CD8-positive, alpha-beta memory T cell (primary cell): ENCODE measurements around the gene RHBDF2. TPM values are rescaled to one million over a fixed set of nuclear protein-coding genes. Genes with fewer than 3 reads are reported as not detected.

Source experiments
- CTCF ChIA-PET: fragments of 350-600 bp; sonication (Branson Sonifier 250); formaldehyde crosslinking; loops from one replicate; lab custom pipeline; 2021; ENCODE audit warnings: antibody characterized with exemption; lab: Charles Lee
- POLR2A ChIA-PET: fragments of 350-600 bp; sonication (Branson Sonifier 250); formaldehyde crosslinking; loops from one replicate; lab custom pipeline; 2021; ENCODE audit warnings: antibody characterized with exemption; lab: Charles Lee
- DNase-seq, 5 donors: peaks; one replicate each; pipeline versions ENCODE4 v3.0.0 to v3.0.0-alpha.2; 2020 to 2022; ENCODE audit warnings: mixed read lengths in 1 of 5
- H3K27ac ChIP-seq: one replicate; pipeline ENCODE4 v1.7.0; 2013; ENCODE audit warnings: low read depth, mild to moderate bottlenecking, low read length, moderate library complexity
- H3K27me3 ChIP-seq: 2 replicates; pipeline ENCODE4 v1.7.0; 2013; ENCODE audit warnings: low read length, mild to moderate bottlenecking; ENCODE audit not compliant: insufficient read depth, poor library complexity, severe bottlenecking
- H3K36me3 ChIP-seq: 2 replicates; pipeline ENCODE4 v1.7.0; 2013; ENCODE audit warnings: mild to moderate bottlenecking, low read length, moderate library complexity; ENCODE audit not compliant: insufficient read depth
- H3K4me1 ChIP-seq: 2 replicates; pipeline ENCODE4 v1.7.0; 2013; ENCODE audit warnings: mild to moderate bottlenecking, low read length, moderate library complexity; ENCODE audit not compliant: insufficient read depth
- H3K4me3 ChIP-seq: 2 replicates; pipeline ENCODE4 v1.7.0; 2013; ENCODE audit warnings: mild to moderate bottlenecking, low read length
- H3K9me3 ChIP-seq: 2 replicates; pipeline ENCODE4 v1.7.0; 2013; ENCODE audit warnings: mild to moderate bottlenecking, low read length
- H3K27ac Mint-ChIP-seq, 8 donors: one replicate each; pipeline ENCODE4 v1.8.0; 2020 to 2021; ENCODE audit warnings: mixed read lengths in 8 of 8, mild to moderate bottlenecking in 6 of 8, inconsistent platforms in 3 of 8, moderate library complexity in 3 of 8
- H3K27me3 Mint-ChIP-seq, 2 donors: one replicate each; pipeline ENCODE4 v1.8.0; 2020 to 2021; ENCODE audit warnings: mixed read lengths in 2 of 2, mild to moderate bottlenecking in 1 of 2, moderate library complexity in 1 of 2
- H3K36me3 Mint-ChIP-seq, 3 donors: one replicate each; pipeline ENCODE4 v1.8.0; 2020 to 2021; ENCODE audit warnings: mixed read lengths in 3 of 3, inconsistent platforms in 1 of 3, mild to moderate bottlenecking in 1 of 3
- H3K4me1 Mint-ChIP-seq, 3 donors: one replicate each; pipeline ENCODE4 v1.8.0; 2020 to 2021; ENCODE audit warnings: mixed read lengths in 3 of 3, inconsistent platforms in 1 of 3, mild to moderate bottlenecking in 1 of 3
- H3K4me3 Mint-ChIP-seq, 7 donors: one replicate each; pipeline ENCODE4 v1.8.0; 2020 to 2021; ENCODE audit warnings: mixed read lengths in 7 of 7, mild to moderate bottlenecking in 6 of 7, moderate library complexity in 4 of 7, inconsistent platforms in 2 of 7
- H3K9me3 Mint-ChIP-seq, 5 donors: one replicate each; pipeline ENCODE4 v1.8.0; 2020 to 2022; ENCODE audit warnings: mixed read lengths in 5 of 5, mild to moderate bottlenecking in 3 of 5, moderate library complexity in 2 of 5, inconsistent platforms in 1 of 5
- polyA plus RNA-seq: library from polyadenylated mRNA; unstranded; fragments of 300-500 nt; fragmentation: Illumina TruSeq; gene quantifications from one replicate; pipeline ENCODE4 v1.2.3, GENCODE V29; 2021
- total RNA-seq, 2 experiments: library from RNA; stranded (reverse); gene quantifications; one replicate each; pipeline ENCODE4 v1.2.3, GENCODE V29; 2021

RHBDF2 gene
- total and polyA plus RNA-seq, 3 experiments from 2014 or later: 38.2 to 42.5 (median 38.4) TPM

GRCh38 chr17:76444518-76445311 is 56.5 kb downstream of the RHBDF2 start:
- Histone ChIP-seq H3K36me3 (no peaks in the 10 kb centered on the region), H3K9me3 (no peaks in the 10 kb centered on the region), H3K27me3 (no peaks in the 10 kb centered on the region), H3K27ac (no peak overlapping the region), H3K4me1 (peaks cover 32% of the 10 kb centered on the region), H3K4me3 (no peak overlapping the region)
- no peaks in the 10 kb centered on the region for H3K27me3 Mint-ChIP-seq
- peaks cover 54 to 84% (median 78%) of the 10 kb centered on the region in 3 donors for H3K4me1 Mint-ChIP-seq
- H3K4me3 Mint-ChIP-seq: no peak overlapping the region
- H3K36me3 Mint-ChIP-seq: peaks cover 0 to 15% (median 7%) of the 10 kb centered on the region in 3 donors
- H3K27ac Mint-ChIP-seq: no peak overlapping the region
- CTCF ChIA-PET: interaction anchor here (1.0 to 1.4 kb wide), 2 partner anchors 22 to 237 kb away, joined by 3 to 4 read pairs; no protein-coding TSS in a partner anchor
- POLR2A ChIA-PET: no interaction called here
- no peak for DNase-seq
- H3K9me3 Mint-ChIP-seq: no peaks in the 10 kb centered on the region

DNA sequence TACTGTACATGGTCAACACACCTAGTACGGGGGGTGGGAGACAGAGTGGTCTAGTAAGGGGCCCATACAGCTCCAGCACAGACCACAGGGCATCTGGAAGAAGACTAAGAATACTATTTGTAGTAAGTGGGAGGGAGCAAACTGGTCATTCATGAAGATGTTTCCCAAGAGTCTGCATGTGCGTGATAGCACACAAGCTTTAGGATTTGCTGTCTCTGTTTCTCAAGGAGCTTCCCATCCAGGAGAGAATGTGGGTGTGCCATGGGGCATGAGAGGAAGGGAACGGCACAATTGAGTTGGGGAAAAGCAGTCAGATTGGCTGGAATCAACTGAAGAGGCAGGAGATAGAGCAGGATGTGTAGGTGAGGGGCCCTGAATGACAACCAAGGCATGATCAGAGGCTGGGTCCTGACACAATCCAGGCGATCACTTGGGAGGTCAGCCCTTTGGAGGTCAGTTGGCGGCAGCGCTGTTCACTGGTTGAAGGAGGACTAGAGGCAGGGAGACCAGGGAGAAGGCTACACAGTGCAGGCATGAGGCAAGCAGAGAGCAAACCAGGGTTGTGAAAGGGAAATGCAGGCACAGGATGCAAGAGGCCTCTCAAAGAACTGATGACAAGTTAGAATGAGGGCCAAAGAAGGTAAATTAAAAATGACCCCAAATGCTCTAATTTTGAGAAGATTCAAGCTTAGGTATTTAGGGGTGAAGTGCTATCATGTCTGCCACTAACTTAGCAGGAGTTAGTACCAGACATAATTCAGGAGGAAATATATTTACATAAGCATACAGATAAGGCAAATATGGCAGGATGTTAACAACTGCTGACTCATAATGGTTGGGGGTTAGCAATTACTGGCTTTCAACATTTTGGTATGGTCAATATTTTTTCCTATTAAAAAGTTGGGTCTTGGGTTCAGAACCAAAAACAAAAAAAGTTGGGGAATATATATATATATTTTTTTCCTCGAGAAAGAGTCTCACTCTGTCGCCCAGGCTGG is 58.6 kb downstream of the RHBDF2 start:
- POLR2A ChIA-PET: no interaction called here

DNA sequence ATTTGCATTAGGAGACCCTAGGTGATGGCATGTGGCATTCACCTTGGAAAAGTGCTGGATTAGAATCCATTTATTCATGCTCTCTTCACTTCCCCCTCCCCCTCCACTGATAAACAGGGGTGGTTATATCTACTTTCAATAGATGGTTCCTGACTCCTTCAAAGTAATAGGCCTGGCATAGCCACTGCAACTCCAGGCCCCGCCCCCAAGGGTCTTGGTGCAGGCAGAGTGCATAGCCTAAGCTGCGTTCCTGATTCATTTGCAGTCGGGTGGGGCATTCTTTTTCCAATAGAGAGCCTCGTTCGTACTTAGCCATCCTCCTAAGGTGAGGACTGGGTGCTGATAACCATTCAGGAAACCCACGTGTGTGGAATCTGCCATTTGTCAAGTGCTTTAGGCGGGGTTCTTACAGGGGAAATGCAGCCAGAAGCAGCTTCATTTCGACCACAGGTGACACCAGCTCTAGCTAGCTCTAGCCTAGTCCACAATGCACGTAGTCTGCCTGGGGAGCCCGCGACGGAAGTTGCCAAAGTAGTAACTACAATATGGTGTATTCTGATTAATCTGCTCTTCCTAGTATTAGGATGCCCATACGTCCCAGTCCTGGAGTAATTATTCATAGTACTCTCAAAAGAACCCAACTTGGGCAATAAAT is 59.4 kb downstream of the RHBDF2 start:
- Mint-ChIP-seq H3K27ac (peak overlapping the region in 2 of 8 donors; percentile 9 to 66), H3K9me3 (no peaks in the 10 kb centered on the region), H3K4me3 (no peak overlapping the region), H3K36me3 (peaks cover 0 to 20% (median 3%) of the 10 kb centered on the region in 3 donors), H3K27me3 (no peaks in the 10 kb centered on the region), H3K4me1 (peaks cover 51 to 78% (median 76%) of the 10 kb centered on the region in 3 donors)
- Histone ChIP-seq H3K4me1 (peaks cover 27% of the 10 kb centered on the region), H3K4me3 (no peak overlapping the region), H3K27me3 (no peaks in the 10 kb centered on the region), H3K27ac (no peak overlapping the region), H3K9me3 (no peaks in the 10 kb centered on the region), H3K36me3 (no peaks in the 10 kb centered on the region)
- DNase-seq: no peak
- ChIA-PET POLR2A (no interaction called here), CTCF (no interaction called here)

More for the DNA sequence above, 58.6 kb downstream of the RHBDF2 start:
- Mint-ChIP-seq H3K4me3 (peak overlapping the region in 1 of 7 donors; percentile 59), H3K27me3 (no peaks in the 10 kb centered on the region), H3K36me3 (peaks cover 0 to 18% (median 4%) of the 10 kb centered on the region in 3 donors), H3K27ac (peak overlapping the region in 5 of 8 donors; percentile 9 to 86 (median 47)), H3K9me3 (no peaks in the 10 kb centered on the region), H3K4me1 (peaks cover 54 to 86% (median 83%) of the 10 kb centered on the region in 3 donors)
- no peak for DNase-seq
- CTCF ChIA-PET: interaction anchor here (1.0 to 1.3 kb wide), 2 partner anchors 11 to 34 kb away, joined by 3 to 4 read pairs; no protein-coding TSS in a partner anchor
- no peaks in the 10 kb centered on the region for H3K27me3 ChIP-seq
- no peaks in the 10 kb centered on the region for H3K9me3 ChIP-seq
- no peak overlapping the region for H3K27ac ChIP-seq
- H3K4me1 ChIP-seq: peaks cover 31% of the 10 kb centered on the region
- H3K4me3 ChIP-seq: no peak overlapping the region
- no peaks in the 10 kb centered on the region for H3K36me3 ChIP-seq

DNA sequence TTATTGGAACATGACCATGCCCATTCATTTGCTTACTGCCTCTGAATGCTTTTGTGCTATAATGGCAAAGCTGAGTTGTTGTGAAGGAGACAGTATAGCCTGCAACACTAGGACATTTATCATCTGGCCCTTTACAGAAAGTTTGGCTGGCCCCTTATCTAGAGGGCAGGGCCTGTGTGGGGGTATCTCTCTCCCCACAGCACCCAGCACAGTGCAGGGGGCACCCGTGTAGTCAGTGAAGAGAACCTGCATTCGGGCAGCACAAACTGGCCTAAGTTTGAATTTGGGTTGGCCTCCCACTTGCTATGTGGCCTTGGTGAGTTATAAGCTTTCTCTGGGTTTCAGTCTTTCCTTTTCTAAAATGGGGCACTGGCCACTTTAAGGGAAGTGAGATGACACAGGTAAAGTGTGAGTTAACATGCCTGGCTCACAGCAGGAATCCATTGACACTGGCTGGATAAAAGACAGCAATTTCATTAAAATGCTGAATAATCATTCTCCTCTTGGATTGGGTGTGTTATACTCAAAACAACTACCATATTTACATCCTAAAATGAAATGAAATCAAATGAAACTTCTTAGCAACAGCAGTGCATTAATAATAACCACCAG is 60.4 kb downstream of the RHBDF2 start:
- H3K27ac ChIP-seq: no peak overlapping the region

GRCh38 chr17:76439314-76439928 is 61.8 kb downstream of the RHBDF2 start:
- Histone ChIP-seq H3K27me3 (no peaks in the 10 kb centered on the region), H3K36me3 (no peaks in the 10 kb centered on the region), H3K9me3 (no peaks in the 10 kb centered on the region), H3K27ac (no peak overlapping the region), H3K4me1 (peaks cover 22% of the 10 kb centered on the region), H3K4me3 (no peak overlapping the region)
- peak overlapping the region in 3 of 8 donors; percentile 13 to 47 (median 19) for H3K27ac Mint-ChIP-seq
- no peaks in the 10 kb centered on the region for H3K9me3 Mint-ChIP-seq
- ChIA-PET POLR2A (no interaction called here), CTCF (interaction anchor here (1.3 to 1.5 kb wide), 2 partner anchors 14 to 184 kb away, joined by 4 read pairs; partner anchors contain the start of gene UBE2O)
- H3K36me3 Mint-ChIP-seq: peaks cover 0 to 21% (median 1%) of the 10 kb centered on the region in 3 donors
- H3K27me3 Mint-ChIP-seq: no peaks in the 10 kb centered on the region
- H3K4me3 Mint-ChIP-seq: no peak overlapping the region
- peaks cover 41 to 71% (median 68%) of the 10 kb centered on the region in 3 donors for H3K4me1 Mint-ChIP-seq
- DNase-seq: no peak

More for the DNA sequence above, 60.4 kb downstream of the RHBDF2 start:
- peaks cover 22% of the 10 kb centered on the region for H3K4me1 ChIP-seq
- H3K9me3 ChIP-seq: no peaks in the 10 kb centered on the region
- H3K27me3 ChIP-seq: no peaks in the 10 kb centered on the region
- peak overlapping the region in 2 of 8 donors; percentile 12 to 57 for H3K27ac Mint-ChIP-seq
- H3K4me3 Mint-ChIP-seq: no peak overlapping the region
- no peak overlapping the region for H3K4me3 ChIP-seq
- no peaks in the 10 kb centered on the region for H3K9me3 Mint-ChIP-seq
- H3K4me1 Mint-ChIP-seq: peaks cover 52 to 76% (median 73%) of the 10 kb centered on the region in 3 donors
- ChIA-PET POLR2A (no interaction called here), CTCF (no interaction called here)
- H3K36me3 ChIP-seq: no peaks in the 10 kb centered on the region
- peaks cover 0 to 21% (median 3%) of the 10 kb centered on the region in 3 donors for H3K36me3 Mint-ChIP-seq
- no peak for DNase-seq
- no peaks in the 10 kb centered on the region for H3K27me3 Mint-ChIP-seq

DNA sequence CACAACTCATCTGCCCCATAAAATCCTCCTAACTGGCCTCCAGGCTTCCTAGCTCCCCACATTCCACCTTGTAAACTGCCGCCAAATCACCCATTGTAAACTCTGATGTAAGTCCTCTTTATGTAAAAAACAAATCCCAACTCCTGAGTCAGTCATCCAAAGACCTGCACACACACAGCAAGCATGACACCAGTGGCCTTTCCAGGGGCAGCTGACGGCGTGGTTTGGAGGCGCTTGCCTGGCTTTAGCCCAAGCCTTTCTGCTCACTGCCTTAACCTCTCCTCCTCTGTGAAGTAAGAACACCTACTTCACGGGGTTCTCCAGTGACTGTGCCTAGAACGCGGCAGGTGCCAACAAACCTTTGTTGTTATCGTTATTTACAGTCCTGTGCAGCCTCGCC is 62.3 kb downstream of the RHBDF2 start:
- H3K27ac Mint-ChIP-seq: no peak overlapping the region
- Histone ChIP-seq H3K4me1 (peaks cover 22% of the 10 kb centered on the region), H3K27me3 (no peaks in the 10 kb centered on the region), H3K9me3 (no peaks in the 10 kb centered on the region), H3K4me3 (no peak overlapping the region), H3K27ac (no peak overlapping the region), H3K36me3 (no peaks in the 10 kb centered on the region)
- H3K27me3 Mint-ChIP-seq: no peaks in the 10 kb centered on the region
- no peaks in the 10 kb centered on the region for H3K9me3 Mint-ChIP-seq
- CTCF ChIA-PET: interaction anchor here (1.3 to 1.5 kb wide), 2 partner anchors 15 to 184 kb away, joined by 4 read pairs; partner anchors contain the start of gene UBE2O
- H3K4me1 Mint-ChIP-seq: peaks cover 39 to 70% (median 65%) of the 10 kb centered on the region in 3 donors
- no peak overlapping the region for H3K4me3 Mint-ChIP-seq
- DNase-seq: no peak
- POLR2A ChIA-PET: no interaction called here
- H3K36me3 Mint-ChIP-seq: peaks cover 0 to 21% (median 1%) of the 10 kb centered on the region in 3 donors
